Cardiac fibroblast (primary cell): ENCODE results near the gene SBK3.
"Not testable (repeated sequence)": the region's sequence is repeated elsewhere in the genome, so short reads cannot be mapped to it uniquely, and the experiment has no call there.

Experiments used
- DNase-seq, 2 donors: peaks; one replicate each; pipeline versions ENCODE4 v3.0.0 to v3.0.0-alpha.2; 2010; ENCODE audit warnings: low read depth in 2 of 2
- H3K4me3 ChIP-seq, 2 donors: replicated peaks in 1 of 2; 1 replicate in 1 of 2; 2 replicates in 1 of 2; pipeline ENCODE4 v1.5.1; 2011; ENCODE audit warnings: low read depth in 2 of 2, low read length in 2 of 2, mild to moderate bottlenecking in 2 of 2, moderate library complexity in 1 of 2
- CTCF ChIP-seq: IDR thresholded peaks from one replicate; pipeline ENCODE4 v1.5.1; 2011; ENCODE audit warnings: low read depth, mild to moderate bottlenecking, low read length, inconsistent platforms

SBK3 gene

GRCh38 chr19:55535173-55535964, 10.0 kb downstream of the SBK3 start:
- DNase-seq: no peak
- TF ChIP-seq CTCF: no peak
- H3K4me3 ChIP-seq: no peak overlapping the region

- not testable (repeated sequence) for H3K4me3 ChIP-seq, DNase-seq
Observed at GRCh38 chr19:55534280-55534679, 11.1 kb downstream of the SBK3 start.

GRCh38 chr19:55530996-55531395, 14.3 kb downstream of the SBK3 start:
- TF ChIP-seq CTCF: no peak
- DNase-seq: no peak
- no peak overlapping the region for H3K4me3 ChIP-seq

- no peak overlapping the region for H3K4me3 ChIP-seq
- TF ChIP-seq CTCF: no peak
- no peak for DNase-seq
Observed at GRCh38 chr19:55529636-55530234, 15.6 kb downstream of the SBK3 start.

GRCh38 chr19:55528030-55528803, 17.1 kb downstream of the SBK3 start:
- no peak for DNase-seq

GRCh38 chr19:55527197-55528029, 17.9 kb downstream of the SBK3 start:
- no peak for TF ChIP-seq CTCF
- no peak for DNase-seq
- H3K4me3 ChIP-seq: no peak overlapping the region

More at GRCh38 chr19:55528030-55528803, 17.1 kb downstream of the SBK3 start:
- no peak overlapping the region for H3K4me3 ChIP-seq
- no peak for TF ChIP-seq CTCF
